HG03196 (cell line): ENCODE measurements around the gene SLC20A1.

Experiments
- ATAC-seq: cut with Tn5 transposase; IDR thresholded peaks from one replicate; pipeline ENCODE4 v1.9.1; 2021; ENCODE audit not compliant: unreplicated experiment

Gene SLC20A1

GRCh38 chr2:112682101-112682500 lies 36.4 kb downstream of the SLC20A1 start:
- no peak for ATAC-seq

- no peak for ATAC-seq
These were observed 38.0 kb downstream of the SLC20A1 start for GRCh38 chr2:112683550-112684414.

- no peak for ATAC-seq
These were observed 38.7 kb downstream of the SLC20A1 start for GRCh38 chr2:112684415-112684775.

DNA sequence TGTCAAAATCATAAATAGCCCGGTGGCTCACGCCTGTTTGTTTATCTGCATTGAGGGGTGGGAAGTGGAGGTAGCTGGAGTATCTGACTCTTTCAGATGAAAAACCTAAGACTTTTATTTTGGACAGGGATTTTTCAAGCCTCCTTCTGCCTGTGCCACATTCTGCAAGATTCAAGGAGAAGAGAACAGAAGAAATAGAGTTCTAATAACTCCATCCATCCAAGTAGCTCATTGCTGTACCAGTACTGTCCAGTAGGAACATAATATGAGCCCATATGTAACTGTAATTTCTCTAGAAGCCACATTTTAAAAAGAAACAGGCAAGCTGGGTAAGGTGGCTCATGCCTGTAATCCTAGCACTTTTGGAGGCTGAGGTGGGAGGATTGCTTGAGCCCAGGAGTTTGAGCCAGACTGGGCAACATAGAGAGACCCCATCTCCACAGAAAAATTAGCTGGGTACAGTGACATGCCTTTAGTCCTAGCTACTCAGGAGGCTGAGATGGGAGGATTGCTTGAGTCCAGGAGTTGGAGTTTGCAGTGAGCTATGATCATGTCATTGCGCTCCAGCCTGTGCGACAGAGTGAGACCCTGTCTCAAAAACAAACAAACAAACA lies 39.6 kb downstream of the SLC20A1 start:
- no peak for ATAC-seq

DNA sequence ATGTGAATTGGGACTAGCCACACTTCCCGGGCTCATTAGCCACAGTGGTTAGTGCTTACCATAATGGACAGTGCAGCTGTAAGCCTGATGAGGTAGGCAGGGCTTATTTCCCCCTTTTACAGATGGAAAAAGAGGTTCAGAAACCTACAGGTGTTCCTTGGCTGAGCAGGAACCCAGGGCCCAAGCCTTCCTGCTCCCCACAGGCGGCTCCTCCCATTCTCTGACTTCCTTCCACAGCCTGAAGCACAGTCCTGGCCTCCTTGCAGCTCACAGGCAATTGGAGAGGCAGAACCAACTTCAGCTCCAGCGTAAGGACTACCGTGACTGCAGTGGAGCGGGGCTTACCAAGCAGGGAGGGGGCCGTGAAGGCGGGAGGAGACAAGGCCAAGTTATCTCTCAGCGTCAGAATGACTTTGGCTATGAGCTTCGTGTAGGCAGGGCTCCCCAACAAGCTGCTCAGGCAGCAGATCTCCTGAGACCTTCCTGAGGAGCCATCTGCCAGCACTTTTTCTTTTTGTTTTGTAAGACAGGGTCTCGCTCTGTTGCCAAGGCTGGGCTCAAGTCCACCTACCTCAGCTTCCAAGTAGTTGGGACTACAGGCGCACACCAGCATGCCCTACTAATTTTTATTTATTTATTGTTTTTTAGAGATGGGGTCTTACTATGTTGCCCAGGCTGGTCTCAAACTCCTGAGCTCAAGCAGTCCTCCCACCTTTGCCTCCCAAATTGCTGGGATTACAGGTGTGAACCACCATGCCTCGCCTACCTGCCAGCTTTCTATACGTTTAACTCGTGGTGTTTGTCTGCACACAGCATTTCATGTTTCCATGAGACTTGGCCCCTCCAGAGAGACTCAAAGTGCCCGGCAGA lies 40.8 kb downstream of the SLC20A1 start:
- ATAC-seq = no peak

GRCh38 chr2:112687522-112687921 lies 41.8 kb downstream of the SLC20A1 start:
- ATAC-seq = no peak

GRCh38 chr2:112688086-112688880 lies 42.5 kb downstream of the SLC20A1 start:
- no peak for ATAC-seq

GRCh38 chr2:112690853-112691401 lies 45.2 kb downstream of the SLC20A1 start:
- peak; percentile 40 for ATAC-seq

GRCh38 chr2:112691881-112692281 lies 46.1 kb downstream of the SLC20A1 start:
- ATAC-seq = no peak

DNA sequence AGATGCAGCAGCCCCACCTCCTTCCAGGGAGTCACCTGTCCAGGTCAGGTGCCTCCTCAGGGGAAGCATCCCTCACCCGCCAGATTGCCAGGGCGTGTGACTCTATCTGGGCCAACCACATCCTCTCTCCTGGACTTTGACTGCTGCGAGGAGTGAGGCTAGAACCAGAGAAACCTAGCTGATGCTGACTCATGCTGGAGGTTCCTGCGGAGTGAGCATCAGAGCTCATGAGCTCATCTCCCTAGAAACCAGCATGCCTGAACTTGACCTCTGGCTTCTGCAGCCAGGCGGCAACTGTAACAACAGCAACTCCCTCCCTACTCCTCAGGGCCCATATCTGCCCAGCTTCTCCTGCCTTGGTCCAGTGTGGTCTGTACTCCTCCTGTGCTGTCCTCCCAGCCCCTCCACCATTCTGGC lies 46.8 kb downstream of the SLC20A1 start:
- peak; percentile 88 for ATAC-seq

DNA sequence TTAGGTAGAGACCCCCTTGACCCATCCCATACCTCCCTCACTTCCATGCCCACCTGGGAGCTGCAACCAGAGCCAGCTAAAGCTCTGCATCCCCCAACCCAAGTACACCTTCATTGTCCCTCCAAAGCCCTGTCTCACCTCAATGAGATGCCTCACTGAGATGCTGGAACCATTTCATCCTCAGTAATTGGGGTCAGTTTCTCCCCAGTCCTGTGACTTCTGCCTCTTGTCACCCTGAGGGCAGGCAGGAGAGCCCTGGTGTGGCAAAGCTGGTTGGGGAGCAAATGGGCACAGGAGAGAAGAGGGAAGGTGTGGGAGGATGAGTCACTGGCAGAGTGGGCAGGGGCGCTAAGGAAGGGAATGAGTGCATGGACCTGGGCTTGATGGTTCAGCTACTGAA lies 47.2 kb downstream of the SLC20A1 start:
- no peak for ATAC-seq

DNA sequence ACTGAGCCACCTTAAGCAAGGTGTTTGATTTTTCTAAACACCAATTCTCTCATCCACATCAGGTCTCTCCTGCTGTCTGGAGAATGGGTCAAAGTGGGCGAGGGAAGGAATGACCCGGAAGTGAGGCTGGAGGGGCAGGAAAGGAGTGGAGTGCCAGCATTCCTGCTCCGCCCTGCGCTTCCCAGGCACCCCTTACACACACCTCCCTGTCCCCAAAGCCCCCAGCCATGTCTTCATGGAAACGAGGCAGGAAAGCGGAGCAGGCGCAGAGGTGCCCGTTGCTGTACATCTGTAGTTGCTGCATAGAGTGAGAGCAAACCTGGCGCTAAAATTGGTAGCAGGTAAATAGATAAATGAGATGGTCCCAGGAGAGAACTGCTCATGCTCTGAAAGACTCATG lies 47.9 kb downstream of the SLC20A1 start:
- ATAC-seq = no peak

DNA sequence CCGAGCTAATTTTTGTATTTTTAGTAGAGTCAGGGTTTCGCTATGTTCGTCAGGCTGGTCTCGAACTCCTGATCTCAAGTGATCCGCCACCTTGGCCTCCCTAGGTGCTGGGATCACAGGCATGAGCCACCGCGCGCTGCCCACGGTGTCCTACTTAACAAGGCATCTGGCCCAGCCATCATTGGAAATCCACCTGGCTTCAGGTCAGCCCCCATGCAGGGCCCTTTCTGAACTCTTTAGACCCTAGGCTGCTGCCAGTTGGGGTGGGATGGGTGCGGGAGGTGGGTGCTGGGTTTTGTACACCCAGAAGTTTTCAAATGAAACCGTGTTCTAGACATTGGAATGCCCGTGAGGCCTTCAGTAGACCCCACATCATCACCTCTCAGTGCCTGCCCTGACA lies 48.4 kb downstream of the SLC20A1 start:
- no peak for ATAC-seq

DNA sequence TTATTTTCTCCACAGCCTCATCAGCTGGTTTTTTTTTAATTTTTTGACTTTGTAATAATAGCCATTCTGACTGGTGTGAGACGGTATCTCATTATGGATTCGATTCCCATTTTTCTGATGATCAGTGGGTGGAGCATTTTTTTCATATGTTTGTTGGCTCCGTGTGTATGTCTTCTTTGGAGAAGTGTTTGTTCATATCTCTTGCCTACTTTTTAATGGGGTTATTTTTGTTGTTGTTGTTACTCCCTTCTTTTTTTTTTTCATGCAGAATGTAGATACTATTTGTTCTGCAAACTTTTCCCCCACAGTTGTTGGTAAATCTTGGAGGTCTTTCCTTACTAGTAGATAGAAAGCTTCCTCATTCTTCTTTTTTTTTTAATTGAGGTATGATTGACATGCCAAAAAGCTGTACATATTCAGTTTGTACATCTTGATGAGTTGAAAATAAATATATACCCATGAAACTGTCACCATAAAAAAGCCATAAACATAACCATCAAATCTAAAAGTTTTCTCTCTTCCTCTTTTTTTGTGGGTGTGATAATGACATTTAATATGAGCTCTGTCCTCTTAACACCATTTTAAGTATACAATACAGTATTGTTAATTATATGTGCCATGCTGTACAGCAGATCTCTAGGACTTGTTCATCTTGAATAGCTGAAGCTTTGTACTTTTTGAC lies 53.2 kb downstream of the SLC20A1 start:
- no peak for ATAC-seq

DNA sequence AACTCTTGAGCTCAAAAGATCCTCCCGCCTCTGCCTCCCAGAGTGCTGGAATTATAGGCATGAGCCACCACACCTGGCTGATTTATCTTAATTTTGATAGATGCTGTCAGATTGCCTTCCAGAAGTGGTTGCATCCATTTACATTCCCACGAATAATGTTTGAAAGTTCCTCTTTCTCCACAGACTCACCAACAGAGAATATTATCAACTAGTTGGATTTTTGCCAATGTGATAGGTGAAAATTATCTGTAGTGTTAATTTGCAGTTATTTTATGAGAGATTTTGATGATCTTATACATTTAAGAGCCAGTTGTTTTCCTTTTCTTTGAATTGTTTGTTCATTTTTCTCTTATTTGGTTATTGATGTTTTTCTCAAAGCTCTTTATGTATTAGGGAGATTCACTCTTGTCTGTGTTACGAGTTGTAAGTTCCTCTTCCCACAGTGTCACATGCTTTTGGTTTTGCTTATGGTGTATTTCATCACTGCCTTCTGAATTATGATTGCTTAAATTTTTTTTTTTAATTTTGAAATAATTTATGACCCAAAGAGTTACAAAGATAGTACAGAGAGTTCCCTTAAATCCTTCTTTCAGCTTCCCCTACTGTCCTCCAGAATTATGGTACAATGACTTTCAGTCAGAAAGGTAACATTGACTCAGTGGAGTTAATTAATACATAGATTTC lies 54.4 kb downstream of the SLC20A1 start:
- ATAC-seq = no peak

DNA sequence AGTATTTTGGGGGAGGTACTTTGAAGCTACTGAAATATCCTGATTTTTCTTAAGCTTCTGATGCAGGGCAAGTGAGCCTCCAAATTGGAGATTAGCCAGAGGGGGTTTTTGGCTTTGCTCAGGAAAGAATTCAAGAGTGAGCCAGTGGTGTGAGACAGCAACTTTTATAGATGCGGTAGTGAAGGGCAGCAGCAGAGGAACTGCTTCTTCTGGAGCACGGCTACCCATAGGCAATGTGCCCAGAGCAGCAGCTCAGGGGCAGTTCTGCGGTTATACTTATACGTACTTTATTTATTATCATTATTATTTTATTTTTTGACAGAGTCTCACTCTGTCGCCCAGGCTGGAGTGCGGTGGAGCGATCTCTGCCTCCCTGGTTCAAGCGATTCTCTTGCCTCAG lies 55.3 kb downstream of the SLC20A1 start:
- ATAC-seq = no peak

DNA sequence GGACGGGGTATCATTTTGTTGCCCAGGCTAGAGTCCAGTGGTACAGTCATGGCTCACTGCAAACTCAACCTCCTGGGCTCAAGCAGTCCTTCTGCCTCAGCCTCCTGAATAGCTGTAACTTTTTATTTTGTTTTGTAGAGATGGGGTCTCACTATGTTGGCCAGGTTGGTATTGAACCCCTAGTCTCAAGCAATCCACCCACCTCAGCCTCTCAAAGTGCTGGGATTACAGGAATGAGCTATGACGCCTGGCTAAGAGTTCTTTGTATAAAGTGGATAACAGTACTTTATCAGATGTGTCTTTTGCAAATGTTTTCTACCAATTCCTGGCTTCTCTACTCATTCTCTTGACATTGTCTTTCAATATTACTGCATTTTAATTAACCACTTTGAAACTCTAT lies 57.9 kb downstream of the SLC20A1 start:
- no peak for ATAC-seq

GRCh38 chr2:112705575-112705974 lies 59.8 kb downstream of the SLC20A1 start:
- no peak for ATAC-seq

DNA sequence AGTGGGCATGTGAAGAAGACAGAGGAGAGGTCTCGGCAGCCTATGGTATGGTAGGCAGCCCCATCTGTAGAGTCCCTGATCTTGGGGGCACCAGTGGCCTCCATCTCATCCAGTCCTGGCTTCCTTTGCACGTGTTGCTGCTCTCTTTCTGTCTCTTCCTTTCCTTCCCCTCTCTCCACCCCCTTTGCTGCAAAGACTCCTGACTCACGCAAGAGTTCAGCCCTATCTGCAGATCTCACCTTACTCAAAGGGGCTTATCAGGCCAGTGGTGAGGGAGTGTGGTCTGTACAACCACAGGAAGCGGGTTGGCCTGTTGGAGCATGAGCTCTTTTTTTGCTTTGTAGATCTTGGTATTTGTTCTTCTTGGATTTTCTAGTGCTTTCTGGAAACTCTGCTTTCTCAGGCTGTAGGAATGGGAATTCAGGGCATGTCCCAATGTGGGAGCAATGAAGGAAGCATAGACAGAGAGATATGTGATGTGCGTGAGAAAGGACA lies 60.5 kb downstream of the SLC20A1 start:
- peak; percentile 31 for ATAC-seq
